CD4-positive, alpha-beta T cell (primary cell): Measurements from ENCODE around the gene KLHL40. TPM values are rescaled to one million over a fixed set of nuclear protein-coding genes. Genes with fewer than 3 reads are reported as not detected.
A peak's percentile ranks its signal among the peaks of the same experiment; 100 is the strongest.

ENCODE experiments used
- ATAC-seq: fragments of 200-7000 bp; cut with Tn5 transposase; one replicate; pipeline ENCODE4 v1.10.0; 2022; ENCODE audit warnings: mild to moderate bottlenecking; ENCODE audit not compliant: poor library complexity
- CTCF ChIA-PET: fragments of 350-600 bp; sonication (Branson Sonifier 250); formaldehyde crosslinking; loops from one replicate; lab custom pipeline; 2021; ENCODE audit warnings: antibody characterized with exemption, inconsistent platforms; lab: Charles Lee
- POLR2A ChIA-PET: fragments of 350-600 bp; sonication (Branson Sonifier 250); formaldehyde crosslinking; loops from one replicate; lab custom pipeline; 2021; ENCODE audit warnings: antibody characterized with exemption, inconsistent platforms; lab: Charles Lee
- DNase-seq, 14 experiments: peaks; one replicate each; pipeline ENCODE4 v3.0.0-alpha.2; 2013 to 2020; ENCODE audit warnings: mixed read lengths in 2 of 14
- H3K27ac ChIP-seq, 2 donors: one replicate each; pipeline versions ENCODE4 v1.5.1 to v1.7.0; 2013; ENCODE audit warnings: low read length in 2 of 2, low read depth in 1 of 2, mild to moderate bottlenecking in 1 of 2
- H3K27me3 ChIP-seq, 2 experiments: 1 replicate in 1 of 2; 2 replicates in 1 of 2; pipeline versions ENCODE4 v1.6.1 to v1.7.0; 2013; ENCODE audit warnings: low read length in 2 of 2, control low read depth in 1 of 2, mild to moderate bottlenecking in 1 of 2, moderate library complexity in 1 of 2; ENCODE audit not compliant: insufficient read depth in 2 of 2, control insufficient read depth in 1 of 2
- H3K36me3 ChIP-seq: one replicate; pipeline ENCODE4 v1.6.1; 2013; ENCODE audit warnings: low read length, control low read depth; ENCODE audit not compliant: insufficient read depth
- H3K4me1 ChIP-seq: one replicate; pipeline ENCODE4 v1.6.1; 2013; ENCODE audit warnings: low read length, control low read depth; ENCODE audit not compliant: insufficient read depth
- H3K4me3 ChIP-seq: one replicate; pipeline ENCODE4 v1.5.1; 2013; ENCODE audit warnings: mild to moderate bottlenecking, low read length, moderate library complexity
- H3K9me3 ChIP-seq, 2 experiments: 1 replicate in 1 of 2; 2 replicates in 1 of 2; pipeline versions ENCODE4 v1.6.1 to v1.7.0; 2013; ENCODE audit warnings: low read length in 2 of 2, mild to moderate bottlenecking in 2 of 2, control low read depth in 1 of 2, moderate library complexity in 1 of 2; ENCODE audit not compliant: control insufficient read depth in 1 of 2, insufficient read depth in 1 of 2
- H3K27ac Mint-ChIP-seq: one replicate; pipeline ENCODE4 v1.8.0; 2020; ENCODE audit warnings: mixed read lengths
- H3K27me3 Mint-ChIP-seq: one replicate; pipeline ENCODE4 v1.8.0; 2021; ENCODE audit warnings: mixed read lengths
- H3K36me3 Mint-ChIP-seq: one replicate; pipeline ENCODE4 v1.8.0; 2021; ENCODE audit warnings: low read depth, mixed read lengths
- H3K4me1 Mint-ChIP-seq: one replicate; pipeline ENCODE4 v1.8.0; 2021; ENCODE audit warnings: low read depth, mixed read lengths
- H3K4me3 Mint-ChIP-seq: one replicate; pipeline ENCODE4 v1.8.0; 2020; ENCODE audit warnings: mild to moderate bottlenecking, mixed read lengths
- H3K9me3 Mint-ChIP-seq: one replicate; pipeline ENCODE4 v1.8.0; 2020; ENCODE audit warnings: mixed read lengths
- CTCF ChIP-seq: fragments of 200-600 bp; IDR thresholded peaks from one replicate; pipeline ENCODE4 v1.8.0; 2022; ENCODE audit warnings: antibody characterized with exemption, mild to moderate bottlenecking
- intact Hi-C, 2 experiments: fragments of 100-400 bp; cut with DNase I in 1 of 2; cut with micrococcal nuclease in 1 of 2; formaldehyde crosslinking; loops; one replicate each; pipeline versions ENCODE4 v1.15.1 to v1.9.0; 2023 to 2025; cut with DNase I, micrococcal nuclease
- total RNA-seq, 174 experiments: library from RNA in 2 of 174; stranded (reverse) in 2 of 174; gene quantifications; one replicate each; pipeline ENCODE4 v1.2.3 and lab custom pipeline; 2021 to 2026

Gene KLHL40
- total RNA-seq, 2 experiments from 2014 or later, result not detected

- intact Hi-C loops, result no loop called here
- no peak overlapping the region for H3K4me3 Mint-ChIP-seq
- no peaks in the 10 kb centered on the region for H3K27me3 Mint-ChIP-seq
- no peaks in the 10 kb centered on the region for H3K4me1 ChIP-seq
- ATAC-seq (no peak), DNase-seq (peak in 1 of 14 experiments; percentile 5)
- POLR2A ChIA-PET, result no interaction called here
- no peak overlapping the region for H3K4me3 ChIP-seq
- H3K27me3 ChIP-seq, result no peaks in the 10 kb centered on the region
- TF ChIP-seq CTCF, result no peak
- no peaks in the 10 kb centered on the region for H3K9me3 Mint-ChIP-seq
- H3K27ac ChIP-seq, result no peak overlapping the region
- H3K9me3 ChIP-seq, result peaks cover 0 to 3% of the 10 kb centered on the region in 2 experiments
- H3K36me3 Mint-ChIP-seq, result no peaks in the 10 kb centered on the region
- H3K27ac Mint-ChIP-seq, result no peak overlapping the region
- no peaks in the 10 kb centered on the region for H3K4me1 Mint-ChIP-seq
- no peaks in the 10 kb centered on the region for H3K36me3 ChIP-seq
- CTCF ChIA-PET, result no interaction called here
Measured at GRCh38 chr3:42734263-42734860, 49.0 kb downstream of the KLHL40 start.

GRCh38 chr3:42735019-42735418 lies 49.7 kb downstream of the KLHL40 start:
- no peaks in the 10 kb centered on the region for H3K27me3 ChIP-seq
- Mint-ChIP-seq H3K36me3 (no peaks in the 10 kb centered on the region), H3K4me3 (no peak overlapping the region), H3K27ac (no peak overlapping the region), H3K4me1 (no peaks in the 10 kb centered on the region), H3K27me3 (no peaks in the 10 kb centered on the region), H3K9me3 (no peaks in the 10 kb centered on the region)
- CTCF ChIA-PET, result no interaction called here
- DNase-seq (peak in 1 of 14 experiments; percentile 2), ATAC-seq (no peak)
- H3K4me3 ChIP-seq, result no peak overlapping the region
- intact Hi-C loops, result no loop called here
- no peak for TF ChIP-seq CTCF
- H3K9me3 ChIP-seq, result peaks cover 0 to 3% of the 10 kb centered on the region in 2 experiments
- H3K27ac ChIP-seq, result no peak overlapping the region
- no peaks in the 10 kb centered on the region for H3K4me1 ChIP-seq
- H3K36me3 ChIP-seq, result no peaks in the 10 kb centered on the region
- POLR2A ChIA-PET, result no interaction called here

GRCh38 chr3:42735615-42736014 lies 50.3 kb downstream of the KLHL40 start:
- ChIA-PET POLR2A (no interaction called here), CTCF (no interaction called here)
- no peak overlapping the region for H3K27ac ChIP-seq
- Mint-ChIP-seq H3K27me3 (no peaks in the 10 kb centered on the region), H3K9me3 (no peaks in the 10 kb centered on the region), H3K27ac (no peak overlapping the region), H3K36me3 (no peaks in the 10 kb centered on the region), H3K4me3 (no peak overlapping the region), H3K4me1 (no peaks in the 10 kb centered on the region)
- no peak for TF ChIP-seq CTCF
- H3K4me3 ChIP-seq, result no peak overlapping the region
- intact Hi-C loops, result no loop called here
- H3K36me3 ChIP-seq, result no peaks in the 10 kb centered on the region
- H3K4me1 ChIP-seq, result no peaks in the 10 kb centered on the region
- ATAC-seq (no peak), DNase-seq (peak in 1 of 14 experiments; percentile 5)
- no peaks in the 10 kb centered on the region for H3K27me3 ChIP-seq
- peaks cover 0 to 3% of the 10 kb centered on the region in 2 experiments for H3K9me3 ChIP-seq
